A549 (cell line): Measurements from ENCODE around the gene TRMT13. TPM values are rescaled to one million over a fixed set of nuclear protein-coding genes. Genes with fewer than 3 reads are reported as not detected.

ENCODE experiments used
- ATAC-seq, 2 experiments: fragments of 200-7000 bp in 1 of 2; fragments of >200 bp in 1 of 2; cut with Nextera tagmentation in 1 of 2; cut with Tn5 transposase in 1 of 2; 3 replicates each; pipeline versions ENCODE4 v1.8.0 to v1.9.1; 2018 to 2020; ENCODE audit warnings: mild to moderate bottlenecking in 1 of 2, moderate library complexity in 1 of 2
- CTCF ChIA-PET: fragments of 300-600 bp; sonication (Branson Sonifier 250); formaldehyde crosslinking; extraction: SDS; loops from one replicate; lab custom pipeline; 2021; ENCODE audit warnings: antibody characterized with exemption, inconsistent platforms; lab: Yijun Ruan, JAX
- POLR2A ChIA-PET: fragments of 350-600 bp; formaldehyde crosslinking; extraction: SDS; loops from one replicate; lab custom pipeline; 2021; ENCODE audit warnings: antibody characterized with exemption, inconsistent platforms; lab: Yijun Ruan, JAX
- DNase-seq, 2 experiments: peaks; one replicate each; pipeline versions ENCODE4 v3.0.0 to v3.0.0-alpha.2; 2011 to 2016; ENCODE audit warnings: low read depth in 1 of 2, low spot score in 1 of 2
- FAIRE-seq: peaks from 2 replicates; lab custom pipeline; 2011; peaks lifted over from hg19 to GRCh38; lab: Jason Lieb, UNC
- H3K27ac ChIP-seq, 2 experiments: fragments of >200 bp; sonication (Bioruptor Twin); formaldehyde crosslinking; 3 replicates each; pipeline ENCODE4 v1.5.1; 2016 to 2017
- H3K4me1 ChIP-seq: fragments of >200 bp; sonication (Bioruptor Twin); formaldehyde crosslinking; 3 replicates; pipeline ENCODE4 v1.6.1; 2016
- H3K4me2 ChIP-seq: fragments of >200 bp; sonication (Bioruptor Twin); formaldehyde crosslinking; 3 replicates; pipeline ENCODE4 v1.6.1; 2016
- H3K4me3 ChIP-seq: fragments of >200 bp; sonication (Bioruptor Twin); formaldehyde crosslinking; 3 replicates; pipeline ENCODE4 v1.5.1; 2016
- H3K9me3 ChIP-seq: fragments of >200 bp; sonication (Bioruptor Twin); formaldehyde crosslinking; 3 replicates; pipeline ENCODE4 v1.6.1; 2016
- BCL3 ChIP-seq: fragments of >200 bp; sonication (Bioruptor Twin); formaldehyde crosslinking; IDR thresholded peaks from 3 replicates; pipeline ENCODE4 v1.6.1; 2016
- BHLHE40 ChIP-seq: IDR thresholded peaks from 2 replicates; pipeline ENCODE4 v1.6.1; 2012; ENCODE audit warnings: low read depth, low read length, inconsistent platforms
- CBX2 ChIP-seq: fragments of 200-600 bp; sonication (generic); IDR thresholded peaks from 2 replicates; pipeline ENCODE4 v1.6.1; 2016; ENCODE audit warnings: low read depth, mild to moderate bottlenecking, borderline replicate concordance
- CEBPB ChIP-seq, 2 experiments: fragments of >200 bp in 1 of 2; sonication (Bioruptor Twin) in 1 of 2; formaldehyde crosslinking in 1 of 2; IDR thresholded peaks; 2 replicates each; pipeline ENCODE4 v1.6.1; 2012 to 2016
- EHMT2 ChIP-seq: fragments of 200-600 bp; sonication (generic); IDR thresholded peaks from 2 replicates; pipeline ENCODE4 v1.6.1; 2016; ENCODE audit warnings: antibody characterized with exemption, low read depth, mild to moderate bottlenecking, moderate library complexity
- ELK1 ChIP-seq: fragments of 150-350 bp; IDR thresholded peaks from 2 replicates; pipeline ENCODE4 v1.6.1; 2014; ENCODE audit warnings: low read depth, mild to moderate bottlenecking, low read length
- ESRRA ChIP-seq: fragments of 150-350 bp; IDR thresholded peaks from 2 replicates; pipeline ENCODE4 v1.6.1; 2014; ENCODE audit warnings: mild to moderate bottlenecking, low read length, borderline replicate concordance
- FOSB ChIP-seq: fragments of 250-450 bp; sonication (Bioruptor Pico); IDR thresholded peaks from 2 replicates; pipeline ENCODE4 v1.5.0; 2020; ENCODE audit warnings: mild to moderate bottlenecking, moderate library complexity
- HEYL ChIP-seq: fragments of 250-450 bp; sonication (Bioruptor Pico); IDR thresholded peaks from 2 replicates; pipeline ENCODE4 v1.8.0; 2021; ENCODE audit warnings: mild to moderate bottlenecking, moderate library complexity
- HOXA7 ChIP-seq: fragments of 250-450 bp; sonication (Bioruptor Pico); IDR thresholded peaks from 2 replicates; pipeline ENCODE4 v1.5.0; 2020; ENCODE audit warnings: mild to moderate bottlenecking, moderate library complexity
- HOXB5 ChIP-seq: fragments of 250-450 bp; sonication (Bioruptor Pico); IDR thresholded peaks from 2 replicates; pipeline ENCODE4 v1.5.0; 2020; ENCODE audit warnings: mild to moderate bottlenecking, moderate library complexity
- NPAS2 ChIP-seq: fragments of 250-450 bp; sonication (Bioruptor Pico); IDR thresholded peaks from 2 replicates; pipeline ENCODE4 v1.8.0; 2022; ENCODE audit warnings: mild to moderate bottlenecking, moderate library complexity, borderline replicate concordance
- POLR2AphosphoS2 ChIP-seq: conservative IDR thresholded peaks from 2 replicates; pipeline ENCODE4 v1.6.1; 2012; ENCODE audit warnings: low read length, improper control_type of control experiment, inconsistent platforms
- RAD21 ChIP-seq, 2 experiments: fragments of >200 bp in 1 of 2; sonication (Bioruptor Twin) in 1 of 2; formaldehyde crosslinking in 1 of 2; IDR thresholded peaks in 1 of 2; conservative IDR thresholded peaks in 1 of 2; 2 replicates in 1 of 2; 3 replicates in 1 of 2; pipeline ENCODE4 v1.6.1; 2012 to 2018; ENCODE audit warnings: inconsistent platforms in 1 of 2
- RCOR1 ChIP-seq: fragments of 150-350 bp; IDR thresholded peaks from 2 replicates; pipeline ENCODE4 v1.6.1; 2014; ENCODE audit warnings: antibody characterized with exemption, low read length, low read depth
- REST ChIP-seq: fragments of 200-600 bp; sonication (generic); IDR thresholded peaks from 2 replicates; pipeline ENCODE4 v1.6.1; 2016; ENCODE audit warnings: antibody characterized with exemption, mild to moderate bottlenecking, moderate library complexity
- RNF2 ChIP-seq: fragments of 200-600 bp; sonication (generic); IDR thresholded peaks from 2 replicates; pipeline ENCODE4 v1.6.1; 2016; ENCODE audit warnings: low read depth, mild to moderate bottlenecking, antibody characterized with exemption, moderate library complexity, borderline replicate concordance
- SREBF2 ChIP-seq: fragments of 450-650 bp; IDR thresholded peaks from 2 replicates; pipeline ENCODE4 v1.6.1; 2014; ENCODE audit warnings: mild to moderate bottlenecking, moderate library complexity
- ZC3H11A ChIP-seq: fragments of 450-650 bp; IDR thresholded peaks from 2 replicates; pipeline ENCODE4 v1.6.1; 2014; ENCODE audit warnings: antibody characterized with exemption, mild to moderate bottlenecking
- ZFP36 ChIP-seq: fragments of 450-650 bp; IDR thresholded peaks from 2 replicates; pipeline ENCODE4 v1.6.1; 2014; ENCODE audit warnings: borderline replicate concordance; ENCODE audit not compliant: partially characterized antibody
- ZNF302 ChIP-seq: fragments of 250-450 bp; sonication (Bioruptor Pico); IDR thresholded peaks from 2 replicates; pipeline ENCODE4 v1.9.0; 2021; ENCODE audit warnings: inconsistent platforms, mild to moderate bottlenecking, moderate library complexity
- ZSCAN20 ChIP-seq: fragments of 250-450 bp; sonication (Bioruptor Pico); IDR thresholded peaks from 2 replicates; pipeline ENCODE4 v1.8.0; 2022; ENCODE audit warnings: mild to moderate bottlenecking, moderate library complexity
- WGBS: methylation state at CpG from one replicate; pipeline ENCODE4 v1.1.6; 2017; ENCODE audit errors: missing lambda C conversion rate; 5-methylcytosine and 5-hydroxymethylcytosine counted together
- polyA plus RNA-seq, 4 experiments: library from polyadenylated mRNA; depleted of rRNA in 3 of 4; stranded (reverse); fragments of >200 nt; fragmentation: RNase III in 1 of 4; extraction: RNeasy Plus Mini Kit Qiagen cat#74134 plus additional on column Dnase treatment in 1 of 4; gene quantifications; 2 replicates in 3 of 4; 3 replicates in 1 of 4; pipeline ENCODE4 v1.2.3, GENCODE V29; 2011 to 2017

The TRMT13 gene
- polyA plus RNA-seq, 2 of the 4 experiments (the other 2 are of a cell fraction), result 9.9 to 21.7 TPM

- DNase-seq, result no peak
- 67% methylated on average over 3 of the region's 3 CpGs for WGBS
- FAIRE-seq, result no peak
- no peak for ATAC-seq
- ChIA-PET CTCF (interaction anchor here (0.8 kb wide), 1 partner anchor 62 kb away, joined by 3 read pairs; no protein-coding TSS in a partner anchor), POLR2A (no interaction called here)
- no peak overlapping the region; the same call in 2 of the 3 replicates for H3K4me2 ChIP-seq
- no peaks in the 10 kb centered on the region for H3K9me3 ChIP-seq
- no peak for TF ChIP-seq SREBF2
- no peak for TF ChIP-seq REST
- TF ChIP-seq HOXB5, result no peak
- no peak for TF ChIP-seq ZC3H11A
- no peak for TF ChIP-seq ESRRA
- no peak for TF ChIP-seq BCL3
- no peak for TF ChIP-seq ELK1
- no peak for TF ChIP-seq RNF2
- TF ChIP-seq ZNF302 (CRISPR knock-in tag), result no peak
- TF ChIP-seq CEBPB (IDR thresholded peaks at IDR 0.05), result no peak
- peaks cover 24% of the 10 kb centered on the region for H3K4me1 ChIP-seq
- H3K27ac ChIP-seq, result no peak overlapping the region
- no peak overlapping the region for H3K4me3 ChIP-seq
Measured at GRCh38 chr1:100134872-100135271, 1.9 kb downstream of the TRMT13 start.

GRCh38 chr1:100137602-100138001, 4.6 kb downstream of the TRMT13 start:
- 91% methylated on average over 2 of the region's 2 CpGs for WGBS
- DNase-seq (no peak), FAIRE-seq (no peak), ATAC-seq (no peak)
- Histone ChIP-seq H3K4me1 (0 out of 3 replicates have a peak, but pooled peaks cover 9% of the 10 kb centered on the region), H3K4me3 (no peak overlapping the region), H3K27ac (no peak overlapping the region), H3K4me2 (no peak overlapping the region), H3K9me3 (no peaks in the 10 kb centered on the region)
- ChIA-PET CTCF (no interaction called here), POLR2A (no interaction called here)
- no peak for TF ChIP-seq POLR2AphosphoS2
- TF ChIP-seq RCOR1, result no peak
- TF ChIP-seq ZFP36, result no peak
- TF ChIP-seq RAD21 (conservative IDR thresholded peaks at IDR 0.05 in 1 of 2, IDR thresholded peaks at IDR 0.05 in 1 of 2), result no peak
- TF ChIP-seq SREBF2, result no peak
- TF ChIP-seq HEYL (CRISPR knock-in tag), result no peak
- TF ChIP-seq BHLHE40, result no peak
- no peak for TF ChIP-seq NPAS2 (CRISPR knock-in tag)
- TF ChIP-seq FOSB (CRISPR knock-in tag), result no peak
- TF ChIP-seq ESRRA, result no peak
- no peak for TF ChIP-seq ZSCAN20
- no peak for TF ChIP-seq CBX2
- TF ChIP-seq EHMT2, result no peak
- TF ChIP-seq HOXA7 (CRISPR knock-in tag), result no peak
